ENCODE data around the gene PATZ1.

Gene PATZ1

DNA sequence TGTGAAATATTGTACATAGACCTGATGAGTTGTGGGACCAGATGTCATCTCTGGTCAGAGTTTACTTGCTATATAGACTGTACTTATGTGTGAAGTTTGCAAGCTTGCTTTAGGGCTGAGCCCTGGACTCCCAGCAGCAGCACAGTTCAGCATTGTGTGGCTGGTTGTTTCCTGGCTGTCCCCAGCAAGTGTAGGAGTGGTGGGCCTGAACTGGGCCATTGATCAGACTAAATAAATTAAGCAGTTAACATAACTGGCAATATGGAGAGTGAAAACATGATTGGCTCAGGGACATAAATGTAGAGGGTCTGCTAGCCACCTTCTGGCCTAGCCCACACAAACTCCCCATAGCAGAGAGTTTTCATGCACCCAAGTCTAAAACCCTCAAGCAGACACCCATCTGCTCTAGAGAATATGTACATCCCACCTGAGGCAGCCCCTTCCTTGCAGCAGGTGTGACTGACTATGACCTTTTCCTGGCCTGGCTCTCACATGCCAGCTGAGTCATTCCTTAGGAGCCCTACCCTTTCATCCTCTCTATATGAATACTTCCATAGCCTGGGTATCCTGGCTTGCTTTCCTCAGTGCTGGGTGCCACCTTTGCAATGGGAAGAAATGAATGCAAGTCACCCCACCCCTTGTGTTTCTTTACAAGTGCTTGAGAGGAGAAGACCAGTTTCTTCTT is 66.2 kb downstream of the PATZ1 start:
- DNase-seq (ENCODE audit: low read depth, low spot score), result no peak
- CTCF ChIA-PET, result interaction anchor here (1.0 to 1.7 kb wide), 4 partner anchors 9 to 172 kb away, joined by 3 to 5 read pairs (median 4); no protein-coding TSS in a partner anchor

DNA sequence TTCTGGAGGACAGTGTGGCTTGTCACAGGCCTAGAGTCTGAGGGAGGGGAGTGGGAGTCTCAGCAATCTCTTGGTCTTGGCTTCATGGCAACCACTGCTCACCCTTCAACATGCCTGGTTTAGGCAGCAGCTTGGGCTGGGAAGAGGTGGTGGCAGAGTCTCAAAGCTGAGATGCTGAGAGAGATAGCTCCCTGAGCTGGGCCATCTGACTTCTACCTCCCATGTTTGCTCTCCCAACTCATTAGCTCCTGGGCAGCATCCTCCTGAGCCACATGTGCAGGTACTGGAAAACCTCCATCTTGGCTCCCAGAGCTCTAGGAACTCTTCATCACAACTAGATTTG is 66.8 kb downstream of the PATZ1 start:
- CTCF ChIA-PET, result interaction anchor here (0.8 to 1.7 kb wide), 5 partner anchors 9 to 194 kb away, joined by 3 to 5 read pairs (median 3); no protein-coding TSS in a partner anchor

More for the DNA sequence above, 66.2 kb downstream of the PATZ1 start:
- TF ChIP-seq, protein P1, sequence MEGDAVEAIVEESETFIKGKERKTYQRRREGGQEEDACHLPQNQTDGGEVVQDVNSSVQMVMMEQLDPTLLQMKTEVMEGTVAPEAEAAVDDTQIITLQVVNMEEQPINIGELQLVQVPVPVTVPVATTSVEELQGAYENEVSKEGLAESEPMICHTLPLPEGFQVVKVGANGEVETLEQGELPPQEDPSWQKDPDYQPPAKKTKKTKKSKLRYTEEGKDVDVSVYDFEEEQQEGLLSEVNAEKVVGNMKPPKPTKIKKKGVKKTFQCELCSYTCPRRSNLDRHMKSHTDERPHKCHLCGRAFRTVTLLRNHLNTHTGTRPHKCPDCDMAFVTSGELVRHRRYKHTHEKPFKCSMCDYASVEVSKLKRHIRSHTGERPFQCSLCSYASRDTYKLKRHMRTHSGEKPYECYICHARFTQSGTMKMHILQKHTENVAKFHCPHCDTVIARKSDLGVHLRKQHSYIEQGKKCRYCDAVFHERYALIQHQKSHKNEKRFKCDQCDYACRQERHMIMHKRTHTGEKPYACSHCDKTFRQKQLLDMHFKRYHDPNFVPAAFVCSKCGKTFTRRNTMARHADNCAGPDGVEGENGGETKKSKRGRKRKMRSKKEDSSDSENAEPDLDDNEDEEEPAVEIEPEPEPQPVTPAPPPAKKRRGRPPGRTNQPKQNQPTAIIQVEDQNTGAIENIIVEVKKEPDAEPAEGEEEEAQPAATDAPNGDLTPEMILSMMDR (IDR thresholded peaks at IDR 0.05; ENCODE audit: insufficient read depth, low read length, missing control alignments), result no peak
- no peak overlapping the region for H3K4me3 ChIP-seq (ENCODE audit: low read depth, low read length)
- POLR2A ChIA-PET, result no interaction called here

DNA sequence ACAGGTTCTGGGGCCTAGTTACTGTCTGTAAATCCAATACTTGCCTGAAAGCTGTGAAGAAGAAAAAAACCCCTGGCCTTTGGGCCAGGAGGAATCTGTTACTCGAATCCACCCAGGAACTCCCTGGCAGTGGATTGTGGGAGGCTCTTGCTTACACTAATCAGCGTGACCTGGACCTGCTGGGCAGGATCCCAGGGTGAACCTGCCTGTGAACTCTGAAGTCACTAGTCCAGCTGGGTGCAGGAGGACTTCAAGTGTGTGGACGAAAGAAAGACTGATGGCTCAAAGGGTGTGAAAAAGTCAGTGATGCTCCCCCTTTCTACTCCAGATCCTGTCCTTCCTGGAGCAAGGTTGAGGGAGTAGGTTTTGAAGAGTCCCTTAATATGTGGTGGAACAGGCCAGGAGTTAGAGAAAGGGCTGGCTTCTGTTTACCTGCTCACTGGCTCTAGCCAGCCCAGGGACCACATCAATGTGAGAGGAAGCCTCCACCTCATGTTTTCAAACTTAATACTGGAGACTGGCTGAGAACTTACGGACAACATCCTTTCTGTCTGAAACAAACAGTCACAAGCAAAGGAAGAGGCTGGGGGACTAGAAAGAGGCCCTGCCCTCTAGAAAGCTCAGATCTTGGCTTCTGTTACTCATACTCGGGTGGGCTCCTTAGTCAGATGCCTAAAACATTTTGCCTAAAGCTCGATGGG is 67.4 kb downstream of the PATZ1 start:
- no peak for DNase-seq (ENCODE audit: low read depth, low spot score)
- TF ChIP-seq, protein P1 (IDR thresholded peaks at IDR 0.05; ENCODE audit: insufficient read depth, low read length, missing control alignments), result no peak
- H3K4me3 ChIP-seq (ENCODE audit: low read depth, low read length), result no peak overlapping the region
- CTCF ChIA-PET, result interaction anchor here (0.8 to 1.7 kb wide), 8 partner anchors 8 to 194 kb away, joined by 3 to 5 read pairs (median 4); partner anchors contain the start of gene PIK3IP1
- POLR2A ChIA-PET, result interaction anchor here (0.8 kb wide), 1 partner anchor 13 kb away, joined by 4 read pairs; no protein-coding TSS in a partner anchor

More for the DNA sequence above, 66.8 kb downstream of the PATZ1 start:
- no peak overlapping the region for H3K4me3 ChIP-seq (ENCODE audit: low read depth, low read length)
- TF ChIP-seq, protein P1 (IDR thresholded peaks at IDR 0.05; ENCODE audit: insufficient read depth, low read length, missing control alignments), result no peak
- POLR2A ChIA-PET, result interaction anchor here (0.8 kb wide), 1 partner anchor 12 kb away, joined by 4 read pairs; no protein-coding TSS in a partner anchor
- no peak for DNase-seq (ENCODE audit: low read depth, low spot score)

DNA sequence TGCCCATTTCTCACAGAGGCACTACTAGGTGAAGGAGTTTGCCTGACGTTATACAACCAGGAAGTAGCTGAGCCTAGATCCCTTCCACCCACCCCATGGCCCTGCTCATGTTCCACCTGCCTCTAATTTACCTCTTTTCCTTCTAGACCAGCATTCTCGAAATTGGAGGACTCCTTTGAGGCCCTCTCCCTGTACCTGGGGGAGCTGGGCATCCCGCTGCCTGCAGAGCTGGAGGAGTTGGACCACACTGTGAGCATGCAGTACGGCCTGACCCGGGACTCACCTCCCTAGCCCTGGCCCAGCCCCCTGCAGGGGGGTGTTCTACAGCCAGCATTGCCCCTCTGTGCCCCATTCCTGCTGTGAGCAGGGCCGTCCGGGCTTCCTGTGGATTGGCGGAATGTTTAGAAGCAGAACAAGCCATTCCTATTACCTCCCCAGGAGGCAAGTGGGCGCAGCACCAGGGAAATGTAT is 68.0 kb downstream of the PATZ1 start:
- POLR2A ChIA-PET, result no interaction called here
- no peak for DNase-seq (ENCODE audit: low read depth, low spot score)
- TF ChIP-seq, protein P1 (IDR thresholded peaks at IDR 0.05; ENCODE audit: insufficient read depth, low read length, missing control alignments), result no peak
- CTCF ChIA-PET, result interaction anchor here (0.9 to 1.0 kb wide), 3 partner anchors 14 to 67 kb away, joined by 3 to 4 read pairs (median 4); partner anchors contain the start of gene PIK3IP1
- no peak overlapping the region for H3K4me3 ChIP-seq (ENCODE audit: low read depth, low read length)

DNA sequence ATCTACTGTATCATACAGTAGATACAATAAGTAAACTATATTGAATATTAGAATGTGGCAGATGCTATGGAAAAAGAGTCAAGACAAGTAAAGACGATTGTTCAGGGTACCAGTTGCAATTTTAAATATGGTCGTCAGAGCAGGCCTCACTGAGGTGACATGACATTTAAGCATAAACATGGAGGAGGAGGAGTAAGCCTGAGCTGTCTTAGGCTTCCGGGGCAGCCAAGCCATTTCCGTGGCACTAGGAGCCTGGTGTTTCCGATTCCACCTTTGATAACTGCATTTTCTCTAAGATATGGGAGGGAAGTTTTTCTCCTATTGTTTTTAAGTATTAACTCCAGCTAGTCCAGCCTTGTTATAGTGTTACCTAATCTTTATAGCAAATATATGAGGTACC is 68.4 kb downstream of the PATZ1 start:
- H3K4me3 ChIP-seq (ENCODE audit: low read depth, low read length), result no peak overlapping the region
- ChIA-PET POLR2A (no interaction called here), CTCF (interaction anchor here (0.9 to 1.0 kb wide), 3 partner anchors 14 to 67 kb away, joined by 3 to 4 read pairs (median 4); partner anchors contain the start of gene PIK3IP1)
- DNase-seq (ENCODE audit: low read depth, low spot score), result no peak
- TF ChIP-seq, protein P1 (IDR thresholded peaks at IDR 0.05; ENCODE audit: insufficient read depth, low read length, missing control alignments), result no peak
